Adrenal gland (tissue), 12 donors: ENCODE results near the gene RPS6KC1. TPM values are rescaled to one million over a fixed set of nuclear protein-coding genes. Genes with fewer than 3 reads are reported as not detected.

Experiments
- DNase-seq, 7 donors: peaks; one replicate each; pipeline ENCODE4 v3.0.0-alpha.2; 2019 to 2020
- H3K27ac ChIP-seq, 5 donors: fragments of 200-600 bp; sonication (generic) in 4 of 5; 1 replicate in 3 of 5; 2 replicates in 2 of 5; pipeline versions ENCODE4 v1.5.1 to v1.8.0; 2016 to 2020; ENCODE audit warnings: mild to moderate bottlenecking in 1 of 5
- H3K27me3 ChIP-seq: fragments of 200-600 bp; 2 replicates; pipeline ENCODE4 v1.8.0; 2021
- H3K36me3 ChIP-seq, 2 donors: fragments of 200-600 bp; replicated peaks in 1 of 2; 1 replicate in 1 of 2; 2 replicates in 1 of 2; pipeline versions ENCODE4 v1.5.1 to v1.8.0; 2018 to 2022
- H3K4me1 ChIP-seq, 2 donors: fragments of 200-600 bp; replicated peaks in 1 of 2; 1 replicate in 1 of 2; 2 replicates in 1 of 2; pipeline versions ENCODE4 v1.5.1 to v1.8.0; 2018 to 2021
- H3K4me3 ChIP-seq, 4 donors: fragments of 200-600 bp; sonication (generic) in 3 of 4; one replicate each; pipeline ENCODE4 v1.5.1; 2016 to 2018
- H3K9me3 ChIP-seq, 3 donors: fragments of 200-600 bp; sonication (generic) in 1 of 3; replicated peaks in 1 of 3; 1 replicate in 2 of 3; 2 replicates in 1 of 3; pipeline versions ENCODE4 v1.5.1 to v1.8.0; 2016 to 2021
- POLR2A ChIP-seq, 2 donors: fragments of 450-650 bp; IDR thresholded peaks; one replicate each; pipeline ENCODE4 v1.6.1; 2017; ENCODE audit warnings: antibody characterized with exemption in 2 of 2, mild to moderate bottlenecking in 2 of 2, moderate library complexity in 1 of 2
- WGBS, 4 donors: extraction: QIAGEN DNeasy Blood & Tissue Kit in 2 of 4; methylation state at CpG; one replicate each; pipeline versions ENCODE4 v1.1.5 to v1.1.7; 2013 to 2017; 5-methylcytosine and 5-hydroxymethylcytosine counted together
- intact Hi-C, 2 donors: fragments of 100-400 bp; cut with DNase I; formaldehyde crosslinking; loops; one replicate each; pipeline versions ENCODE4 v1.14.1 to v1.15.0; 2022 to 2023
- polyA plus RNA-seq, 3 donors: library from polyadenylated mRNA; stranded (reverse); fragments of 200-250 nt in 2 of 3; fragments of 350-450 nt in 1 of 3; fragmentation: Illumina TruSeq in 1 of 3; extraction: RNeasy Lipid Tissue Mini Kit (QIAGEN cat#74804) in 1 of 3; gene quantifications; one replicate each; pipeline ENCODE4 v1.2.3, GENCODE V29; 2013 to 2014
- total RNA-seq, 9 donors: library from RNA; depleted of rRNA in 4 of 9; stranded (reverse); fragments of >200 nt in 4 of 9; fragments of 120-200 nt in 1 of 9; fragmentation: NEBNext Ultra II Directional in 1 of 9; extraction: Animal tissue kit (Norgen Biotek cat#: 25700) in 1 of 9; gene quantifications; one replicate each; pipeline versions ENCODE4 v1.1.0 to v1.2.4, GENCODE V29; 2013 to 2023
- TF ChIP-seq, protein P1 (sequence below), 6 experiments: fragments of 450-650 bp in 4 of 6; fragments of 200-600 bp in 2 of 6; sonication (generic) in 1 of 6; IDR thresholded peaks; 1 replicate in 5 of 6; 2 replicates in 1 of 6; pipeline versions ENCODE4 v1.5.1 to v1.8.0; 2016 to 2021; ENCODE audit warnings: antibody characterized with exemption in 6 of 6, mild to moderate bottlenecking in 2 of 6, moderate library complexity in 1 of 6
- donor health status: healthy with polysubstance abuse.
- donor health status: Bipolar disorder and iron deficiency.
- donor health status: DM: yes; HTN: yes; CAD: no.
- donor health status: DM: no; HTN: no; CAD: no.
- donor health status: DM: no; HTN: no; CAD: no.
- donor health status: DM: yes; HTN: yes; CAD: no.

The RPS6KC1 gene
- total and polyA plus RNA-seq, 12 donors: 7.6 to 67.2 (median 26.2) TPM

DNA sequence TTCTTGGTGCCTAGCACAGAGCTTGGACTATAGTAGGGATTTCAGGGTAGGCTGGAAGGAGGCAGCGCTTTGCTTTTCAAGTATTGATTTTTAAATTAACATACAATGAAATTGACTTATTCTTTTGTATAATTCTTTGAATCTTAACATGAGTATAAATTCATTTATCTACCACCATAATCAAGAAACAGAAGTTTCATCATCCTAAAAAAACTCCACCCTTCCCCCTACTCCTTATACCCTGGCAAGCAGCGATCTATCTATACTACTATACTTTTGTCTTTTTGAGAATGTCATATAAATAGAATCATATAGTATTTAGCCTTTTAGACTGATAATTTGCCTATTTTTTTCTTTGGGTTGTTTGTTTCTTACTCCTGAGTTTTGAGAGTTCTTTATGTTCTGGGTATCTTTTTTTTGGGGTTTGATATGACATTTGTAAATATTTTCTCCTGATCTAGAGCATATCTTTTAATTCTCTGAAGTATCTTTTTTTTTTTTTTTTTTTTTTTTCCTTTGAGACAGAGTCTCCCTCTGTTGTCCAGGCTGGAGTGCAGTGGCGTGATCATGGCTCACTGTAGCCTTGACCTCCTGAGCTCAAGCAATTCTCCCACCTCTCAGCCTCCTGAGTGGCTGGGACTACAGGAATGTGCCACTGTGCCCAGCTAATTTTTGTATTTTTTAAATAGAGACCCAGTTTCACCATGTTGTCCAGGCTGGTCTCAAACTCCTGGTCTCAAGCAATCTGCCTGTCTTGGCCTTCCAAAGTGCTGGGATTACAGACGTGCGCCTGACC lies 6.4 kb downstream of the RPS6KC1 start:
- Histone ChIP-seq H3K27me3 (no peaks in the 10 kb centered on the region), H3K9me3 (no peaks in the 10 kb centered on the region), H3K36me3 (no peaks in the 10 kb centered on the region), H3K4me1 (peaks cover 8 to 10% of the 10 kb centered on the region in 2 donors), H3K27ac (no peak overlapping the region), H3K4me3 (no peak overlapping the region)
- intact Hi-C loops: no loop called here
- TF ChIP-seq POLR2A (IDR thresholded peaks at IDR 0.05): no peak
- TF ChIP-seq, protein P1, sequence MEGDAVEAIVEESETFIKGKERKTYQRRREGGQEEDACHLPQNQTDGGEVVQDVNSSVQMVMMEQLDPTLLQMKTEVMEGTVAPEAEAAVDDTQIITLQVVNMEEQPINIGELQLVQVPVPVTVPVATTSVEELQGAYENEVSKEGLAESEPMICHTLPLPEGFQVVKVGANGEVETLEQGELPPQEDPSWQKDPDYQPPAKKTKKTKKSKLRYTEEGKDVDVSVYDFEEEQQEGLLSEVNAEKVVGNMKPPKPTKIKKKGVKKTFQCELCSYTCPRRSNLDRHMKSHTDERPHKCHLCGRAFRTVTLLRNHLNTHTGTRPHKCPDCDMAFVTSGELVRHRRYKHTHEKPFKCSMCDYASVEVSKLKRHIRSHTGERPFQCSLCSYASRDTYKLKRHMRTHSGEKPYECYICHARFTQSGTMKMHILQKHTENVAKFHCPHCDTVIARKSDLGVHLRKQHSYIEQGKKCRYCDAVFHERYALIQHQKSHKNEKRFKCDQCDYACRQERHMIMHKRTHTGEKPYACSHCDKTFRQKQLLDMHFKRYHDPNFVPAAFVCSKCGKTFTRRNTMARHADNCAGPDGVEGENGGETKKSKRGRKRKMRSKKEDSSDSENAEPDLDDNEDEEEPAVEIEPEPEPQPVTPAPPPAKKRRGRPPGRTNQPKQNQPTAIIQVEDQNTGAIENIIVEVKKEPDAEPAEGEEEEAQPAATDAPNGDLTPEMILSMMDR (IDR thresholded peaks at IDR 0.05): no peak
- WGBS, 4 donors: 67 to 76% (median 74%) methylated on average over 5 of the region's 5 CpGs
- DNase-seq: peak; percentile 28 to 71 (median 59)

DNA sequence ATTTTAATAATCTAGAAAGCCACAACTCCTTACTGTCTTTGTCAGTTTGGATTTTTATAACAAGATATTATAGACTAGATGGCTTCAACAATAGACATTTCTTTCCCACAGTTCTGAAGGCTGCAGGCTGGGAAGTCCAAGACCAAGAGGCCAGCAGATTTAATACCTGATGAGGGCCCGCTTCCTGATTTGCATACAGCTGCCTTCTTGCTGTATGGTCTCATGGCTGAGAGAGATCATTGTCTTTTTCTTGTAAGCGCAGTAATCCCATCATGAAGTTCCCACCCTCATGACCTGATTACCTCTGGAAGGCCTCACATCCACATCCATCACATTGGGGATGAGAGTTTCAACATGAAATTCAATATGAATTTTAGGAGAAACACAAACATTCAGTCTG lies 9.8 kb downstream of the RPS6KC1 start:
- no peaks in the 10 kb centered on the region for H3K27me3 ChIP-seq
- 85 to 100% (median 94%) methylated on average over 2 of the region's 2 CpGs for WGBS, 4 donors
- H3K4me1 ChIP-seq: peaks cover 11 to 19% of the 10 kb centered on the region in 2 donors
- H3K27ac ChIP-seq: no peak overlapping the region
- intact Hi-C loops: no loop called here
- DNase-seq: no peak
- H3K36me3 ChIP-seq: no peaks in the 10 kb centered on the region
- no peaks in the 10 kb centered on the region for H3K9me3 ChIP-seq
- TF ChIP-seq POLR2A (IDR thresholded peaks at IDR 0.05): no peak
- TF ChIP-seq, protein P1 (IDR thresholded peaks at IDR 0.05): no peak
- H3K4me3 ChIP-seq: no peak overlapping the region

DNA sequence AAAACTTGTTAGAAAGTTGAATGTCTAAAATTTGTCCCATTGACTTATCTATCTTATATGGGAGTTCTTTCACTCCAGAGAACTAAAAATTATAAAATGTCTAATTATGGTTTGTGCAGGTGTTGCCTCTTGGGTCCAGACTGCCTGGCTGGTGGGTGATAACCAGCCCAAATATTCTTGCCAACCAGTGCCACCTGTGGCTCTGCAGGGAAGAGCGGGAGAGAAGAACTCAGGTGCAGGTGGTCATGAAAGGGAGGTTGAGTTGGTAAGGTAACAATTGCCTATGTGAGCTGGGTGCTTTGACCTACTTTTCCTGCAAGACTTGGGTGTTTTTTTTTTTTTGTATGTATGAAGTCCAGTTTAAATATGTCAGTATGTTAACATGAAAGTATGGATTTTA lies 10.2 kb downstream of the RPS6KC1 start:
- no peaks in the 10 kb centered on the region for H3K27me3 ChIP-seq
- DNase-seq: no peak
- no peak overlapping the region for H3K27ac ChIP-seq
- intact Hi-C loops: no loop called here
- H3K4me1 ChIP-seq: peaks cover 11 to 19% of the 10 kb centered on the region in 2 donors
- 95 to 100% (median 98%) methylated on average over 1 of the region's 1 CpG for WGBS, 4 donors
- TF ChIP-seq, protein P1 (IDR thresholded peaks at IDR 0.05): no peak
- no peaks in the 10 kb centered on the region for H3K9me3 ChIP-seq
- H3K36me3 ChIP-seq: no peaks in the 10 kb centered on the region
- no peak overlapping the region for H3K4me3 ChIP-seq

DNA sequence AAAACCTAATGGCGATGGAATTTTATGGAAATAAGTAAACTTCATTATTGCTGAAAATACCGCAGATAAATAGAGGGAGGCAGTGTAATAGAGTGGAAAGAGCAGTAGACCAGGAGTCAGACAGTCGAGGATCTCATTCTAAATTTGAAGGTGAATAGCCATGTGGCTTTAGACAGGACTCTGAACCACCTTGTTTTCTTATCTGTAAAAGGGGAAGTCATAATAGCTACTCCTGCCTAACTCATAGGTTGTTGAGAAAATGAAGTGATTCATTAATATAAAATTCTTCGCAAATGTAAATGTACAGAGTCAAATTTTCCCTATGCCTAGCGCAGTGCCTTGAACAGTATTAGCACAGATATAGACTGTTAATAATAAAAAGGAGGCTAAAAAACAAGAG lies 14.8 kb downstream of the RPS6KC1 start:
- DNase-seq: no peak
- Histone ChIP-seq H3K9me3 (no peaks in the 10 kb centered on the region), H3K4me1 (peaks cover 5 to 23% of the 10 kb centered on the region in 2 donors), H3K36me3 (no peaks in the 10 kb centered on the region), H3K4me3 (no peak overlapping the region), H3K27ac (no peak overlapping the region), H3K27me3 (no peaks in the 10 kb centered on the region)
- intact Hi-C loops: no loop called here
- no peak for TF ChIP-seq POLR2A (IDR thresholded peaks at IDR 0.05)
- TF ChIP-seq, protein P1 (IDR thresholded peaks at IDR 0.05): no peak
- 94 to 96% (median 95%) methylated on average over 5 of the region's 5 CpGs for WGBS, 4 donors
